CD8-positive, alpha-beta memory T cell (primary cell): ENCODE data around the gene AQR. TPM values are rescaled to one million over a fixed set of nuclear protein-coding genes. Genes with fewer than 3 reads are reported as not detected.
"Not testable (repeated sequence)": the region's sequence is repeated elsewhere in the genome, so short reads cannot be mapped to it uniquely, and the experiment has no call there.

Experiments
- CTCF ChIA-PET: fragments of 350-600 bp; sonication (Branson Sonifier 250); formaldehyde crosslinking; loops from one replicate; lab custom pipeline; 2021; ENCODE audit warnings: antibody characterized with exemption; lab: Charles Lee
- POLR2A ChIA-PET: fragments of 350-600 bp; sonication (Branson Sonifier 250); formaldehyde crosslinking; loops from one replicate; lab custom pipeline; 2021; ENCODE audit warnings: antibody characterized with exemption; lab: Charles Lee
- DNase-seq, 5 donors: peaks; one replicate each; pipeline versions ENCODE4 v3.0.0 to v3.0.0-alpha.2; 2020 to 2022; ENCODE audit warnings: mixed read lengths in 1 of 5
- H3K27ac ChIP-seq: one replicate; pipeline ENCODE4 v1.7.0; 2013; ENCODE audit warnings: low read depth, mild to moderate bottlenecking, low read length, moderate library complexity
- H3K27me3 ChIP-seq: 2 replicates; pipeline ENCODE4 v1.7.0; 2013; ENCODE audit warnings: low read length, mild to moderate bottlenecking; ENCODE audit not compliant: insufficient read depth, poor library complexity, severe bottlenecking
- H3K36me3 ChIP-seq: 2 replicates; pipeline ENCODE4 v1.7.0; 2013; ENCODE audit warnings: mild to moderate bottlenecking, low read length, moderate library complexity; ENCODE audit not compliant: insufficient read depth
- H3K4me1 ChIP-seq: 2 replicates; pipeline ENCODE4 v1.7.0; 2013; ENCODE audit warnings: mild to moderate bottlenecking, low read length, moderate library complexity; ENCODE audit not compliant: insufficient read depth
- H3K4me3 ChIP-seq: 2 replicates; pipeline ENCODE4 v1.7.0; 2013; ENCODE audit warnings: mild to moderate bottlenecking, low read length
- H3K9me3 ChIP-seq: 2 replicates; pipeline ENCODE4 v1.7.0; 2013; ENCODE audit warnings: mild to moderate bottlenecking, low read length
- H3K27ac Mint-ChIP-seq, 8 donors: one replicate each; pipeline ENCODE4 v1.8.0; 2020 to 2021; ENCODE audit warnings: mixed read lengths in 8 of 8, mild to moderate bottlenecking in 6 of 8, inconsistent platforms in 3 of 8, moderate library complexity in 3 of 8
- H3K27me3 Mint-ChIP-seq, 2 donors: one replicate each; pipeline ENCODE4 v1.8.0; 2020 to 2021; ENCODE audit warnings: mixed read lengths in 2 of 2, mild to moderate bottlenecking in 1 of 2, moderate library complexity in 1 of 2
- H3K36me3 Mint-ChIP-seq, 3 donors: one replicate each; pipeline ENCODE4 v1.8.0; 2020 to 2021; ENCODE audit warnings: mixed read lengths in 3 of 3, inconsistent platforms in 1 of 3, mild to moderate bottlenecking in 1 of 3
- H3K4me1 Mint-ChIP-seq, 3 donors: one replicate each; pipeline ENCODE4 v1.8.0; 2020 to 2021; ENCODE audit warnings: mixed read lengths in 3 of 3, inconsistent platforms in 1 of 3, mild to moderate bottlenecking in 1 of 3
- H3K4me3 Mint-ChIP-seq, 7 donors: one replicate each; pipeline ENCODE4 v1.8.0; 2020 to 2021; ENCODE audit warnings: mixed read lengths in 7 of 7, mild to moderate bottlenecking in 6 of 7, moderate library complexity in 4 of 7, inconsistent platforms in 2 of 7
- H3K9me3 Mint-ChIP-seq, 5 donors: one replicate each; pipeline ENCODE4 v1.8.0; 2020 to 2022; ENCODE audit warnings: mixed read lengths in 5 of 5, mild to moderate bottlenecking in 3 of 5, moderate library complexity in 2 of 5, inconsistent platforms in 1 of 5
- polyA plus RNA-seq: library from polyadenylated mRNA; unstranded; fragments of 300-500 nt; fragmentation: Illumina TruSeq; gene quantifications from one replicate; pipeline ENCODE4 v1.2.3, GENCODE V29; 2021
- total RNA-seq, 2 experiments: library from RNA; stranded (reverse); gene quantifications; one replicate each; pipeline ENCODE4 v1.2.3, GENCODE V29; 2021

AQR gene
- total and polyA plus RNA-seq, 3 experiments from 2014 or later, result 14.8 to 46.0 (median 41.7) TPM

DNA sequence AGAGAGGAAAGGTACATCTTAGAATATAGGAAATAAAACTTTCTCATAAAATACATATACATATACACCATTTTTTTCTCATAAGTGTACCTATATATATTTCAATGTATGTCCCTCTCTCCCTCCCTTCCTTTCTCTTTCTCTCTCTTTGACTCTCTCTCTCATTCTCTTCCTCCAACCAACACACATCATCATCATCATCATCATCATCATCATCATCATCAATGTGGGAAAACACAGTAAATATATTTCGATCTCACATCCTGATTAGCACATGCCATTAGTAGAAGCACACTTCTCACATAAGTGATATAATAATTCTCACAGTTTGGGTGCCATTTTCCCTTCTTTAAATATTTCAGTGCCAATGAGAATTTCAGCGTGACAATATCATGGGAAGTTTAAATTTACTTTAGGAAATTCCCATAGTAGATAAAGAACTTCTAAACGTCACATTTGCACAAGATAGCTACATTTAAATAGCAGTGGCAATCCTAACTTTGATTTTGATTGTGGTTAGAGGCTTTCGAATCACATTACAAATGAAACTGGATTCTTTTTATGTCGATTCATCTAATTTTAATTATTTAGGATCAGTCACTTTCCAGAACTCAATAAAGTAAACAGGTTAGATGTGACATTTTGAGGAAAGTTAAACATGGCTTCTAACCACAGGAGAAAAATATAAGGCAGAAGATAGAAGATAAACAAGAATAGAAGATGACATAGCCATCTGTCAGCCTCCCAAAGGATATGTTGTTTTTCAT, 141.2 kb downstream of the AQR start:
- H3K27me3 Mint-ChIP-seq, result peaks cover 9 to 27% of the 10 kb centered on the region in 2 donors
- Histone ChIP-seq H3K36me3 (no peaks in the 10 kb centered on the region), H3K4me1 (no peaks in the 10 kb centered on the region), H3K9me3 (no peaks in the 10 kb centered on the region), H3K27me3 (no peaks in the 10 kb centered on the region), H3K4me3 (no peak overlapping the region), H3K27ac (no peak overlapping the region)
- DNase-seq, result no peak
- H3K4me3 Mint-ChIP-seq, result no peak overlapping the region
- H3K36me3 Mint-ChIP-seq, result peaks cover 0 to 4% (median 0%) of the 10 kb centered on the region in 3 donors
- H3K27ac Mint-ChIP-seq, result no peak overlapping the region
- POLR2A ChIA-PET, result no interaction called here
- H3K4me1 Mint-ChIP-seq, result no peaks in the 10 kb centered on the region
- H3K9me3 Mint-ChIP-seq, result peaks cover 0 to 4% (median 3%) of the 10 kb centered on the region in 5 donors
- CTCF ChIA-PET, result no interaction called here

DNA sequence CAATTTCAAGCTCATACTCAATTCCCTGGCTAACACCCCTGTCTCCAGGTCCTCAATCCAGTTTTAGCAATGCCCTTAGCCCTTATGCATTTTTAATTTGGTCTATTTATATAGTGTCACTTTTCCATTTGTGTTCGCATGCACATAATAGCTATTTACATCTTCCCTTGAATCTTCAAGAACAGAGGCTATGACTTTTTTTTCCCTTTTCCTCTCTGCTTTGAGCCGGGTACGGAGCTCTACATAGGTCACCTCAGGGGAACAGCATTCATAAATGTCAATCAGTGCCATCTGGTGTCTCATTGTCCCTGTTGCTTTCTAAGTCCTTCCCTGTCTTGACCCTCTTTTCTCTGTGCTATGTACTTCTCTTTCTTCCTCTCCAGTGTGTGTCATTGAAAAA, 147.7 kb downstream of the AQR start:
- no peaks in the 10 kb centered on the region for H3K27me3 ChIP-seq
- CTCF ChIA-PET, result no interaction called here
- no peak overlapping the region for H3K27ac ChIP-seq
- no peak overlapping the region for H3K27ac Mint-ChIP-seq
- H3K4me3 Mint-ChIP-seq, result no peak overlapping the region
- no peaks in the 10 kb centered on the region for H3K36me3 ChIP-seq
- no peaks in the 10 kb centered on the region for H3K9me3 ChIP-seq
- peaks cover 7 to 47% of the 10 kb centered on the region in 2 donors for H3K27me3 Mint-ChIP-seq
- no peaks in the 10 kb centered on the region for H3K4me1 Mint-ChIP-seq
- H3K4me1 ChIP-seq, result no peaks in the 10 kb centered on the region
- DNase-seq, result no peak
- no peak overlapping the region for H3K4me3 ChIP-seq
- peaks cover 0 to 2% (median 0%) of the 10 kb centered on the region in 5 donors for H3K9me3 Mint-ChIP-seq
- no peaks in the 10 kb centered on the region for H3K36me3 Mint-ChIP-seq
- POLR2A ChIA-PET, result no interaction called here

DNA sequence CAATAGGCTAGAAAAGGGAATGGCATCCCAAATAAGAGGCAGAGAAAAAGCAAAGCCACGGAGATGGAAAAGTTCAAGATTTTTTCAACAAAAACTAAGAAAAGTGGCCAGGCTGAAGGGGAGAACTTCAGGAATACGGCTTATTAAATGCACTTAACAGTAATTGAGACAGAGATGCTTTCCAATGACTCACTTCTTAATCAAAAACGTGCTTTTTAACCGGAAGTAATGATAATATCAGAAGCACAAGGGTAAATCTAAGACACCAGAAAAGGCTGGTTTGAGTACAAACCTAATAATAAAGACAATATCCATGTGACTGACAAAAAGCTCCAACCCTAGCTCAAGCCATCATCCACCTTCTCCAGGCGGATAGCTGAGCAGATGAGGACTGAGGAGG, 149.4 kb downstream of the AQR start:
- Histone ChIP-seq H3K4me1 (no peaks in the 10 kb centered on the region), H3K27me3 (no peaks in the 10 kb centered on the region), H3K27ac (no peak overlapping the region), H3K9me3 (no peaks in the 10 kb centered on the region), H3K4me3 (no peak overlapping the region), H3K36me3 (no peaks in the 10 kb centered on the region)
- peaks cover 0 to 2% (median 0%) of the 10 kb centered on the region in 5 donors for H3K9me3 Mint-ChIP-seq
- ChIA-PET POLR2A (no interaction called here), CTCF (interaction anchor here (0.7 kb wide), 1 partner anchor 43 kb away, joined by 3 read pairs; no protein-coding TSS in a partner anchor)
- no peaks in the 10 kb centered on the region for H3K4me1 Mint-ChIP-seq
- no peak for DNase-seq
- H3K27me3 Mint-ChIP-seq, result peaks cover 5 to 41% of the 10 kb centered on the region in 2 donors
- H3K36me3 Mint-ChIP-seq, result no peaks in the 10 kb centered on the region
- no peak overlapping the region for H3K4me3 Mint-ChIP-seq
- H3K27ac Mint-ChIP-seq, result no peak overlapping the region

DNA sequence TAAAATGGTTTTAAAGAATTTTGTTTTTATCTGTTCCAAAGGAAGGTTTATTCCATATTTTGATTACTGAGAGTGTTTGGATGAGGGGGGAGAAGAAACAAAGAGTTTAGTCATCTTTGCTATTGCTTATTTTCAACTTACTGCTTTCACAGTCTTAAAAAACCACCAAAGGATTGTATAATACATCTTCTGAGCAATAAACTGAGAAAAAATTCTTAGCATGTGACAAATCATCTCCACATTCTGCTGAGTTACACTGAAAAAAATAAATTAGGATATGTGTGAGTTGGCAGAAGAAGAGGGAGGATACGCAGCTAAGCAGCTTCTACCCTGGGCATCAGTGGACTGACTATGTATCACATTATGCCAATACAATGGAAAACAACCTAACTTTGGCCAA, 151.0 kb downstream of the AQR start:
- CTCF ChIA-PET, result no interaction called here
- H3K4me1 ChIP-seq, result no peaks in the 10 kb centered on the region

DNA sequence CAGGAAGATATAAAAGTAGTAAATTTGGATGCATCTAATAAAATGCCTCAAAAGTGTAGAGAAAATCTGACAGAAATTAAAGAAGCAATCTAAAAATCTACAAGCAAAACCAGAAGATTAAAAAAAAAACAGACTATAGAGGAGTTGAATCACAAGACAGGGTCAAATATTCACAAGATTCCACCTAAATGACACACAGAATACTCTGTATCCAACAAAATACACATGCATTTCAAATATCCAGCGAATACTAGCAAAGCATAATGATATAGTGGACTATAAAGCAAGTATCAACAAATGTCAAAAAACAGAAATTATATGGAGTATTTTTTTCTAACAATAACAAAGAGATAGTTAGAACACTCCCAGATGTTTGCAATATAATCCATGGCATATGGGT, 153.7 kb downstream of the AQR start:
- Histone ChIP-seq H3K27ac (no peak overlapping the region), H3K27me3 (no peaks in the 10 kb centered on the region), H3K4me3 (no peak overlapping the region), H3K9me3 (no peaks in the 10 kb centered on the region), H3K36me3 (no peaks in the 10 kb centered on the region), H3K4me1 (no peaks in the 10 kb centered on the region)
- no peak overlapping the region for H3K4me3 Mint-ChIP-seq
- H3K27ac Mint-ChIP-seq, result no peak overlapping the region
- H3K4me1 Mint-ChIP-seq, result no peaks in the 10 kb centered on the region
- POLR2A ChIA-PET, result no interaction called here
- no peaks in the 10 kb centered on the region for H3K9me3 Mint-ChIP-seq
- CTCF ChIA-PET, result no interaction called here
- peaks cover 10 to 37% of the 10 kb centered on the region in 2 donors for H3K27me3 Mint-ChIP-seq
- no peaks in the 10 kb centered on the region for H3K36me3 Mint-ChIP-seq
- DNase-seq, result no peak

More for the DNA sequence above, 151.0 kb downstream of the AQR start:
- Histone ChIP-seq H3K27me3 (no peaks in the 10 kb centered on the region), H3K36me3 (no peaks in the 10 kb centered on the region), H3K27ac (no peak overlapping the region), H3K9me3 (no peaks in the 10 kb centered on the region), H3K4me3 (no peak overlapping the region)
- no peak for DNase-seq
- no peak overlapping the region for H3K27ac Mint-ChIP-seq
- no peaks in the 10 kb centered on the region for H3K36me3 Mint-ChIP-seq
- H3K4me3 Mint-ChIP-seq, result no peak overlapping the region
- no peaks in the 10 kb centered on the region for H3K4me1 Mint-ChIP-seq
- H3K9me3 Mint-ChIP-seq, result peaks cover 0 to 2% (median 0%) of the 10 kb centered on the region in 5 donors
- POLR2A ChIA-PET, result no interaction called here
- H3K27me3 Mint-ChIP-seq, result peaks cover 5 to 42% of the 10 kb centered on the region in 2 donors

DNA sequence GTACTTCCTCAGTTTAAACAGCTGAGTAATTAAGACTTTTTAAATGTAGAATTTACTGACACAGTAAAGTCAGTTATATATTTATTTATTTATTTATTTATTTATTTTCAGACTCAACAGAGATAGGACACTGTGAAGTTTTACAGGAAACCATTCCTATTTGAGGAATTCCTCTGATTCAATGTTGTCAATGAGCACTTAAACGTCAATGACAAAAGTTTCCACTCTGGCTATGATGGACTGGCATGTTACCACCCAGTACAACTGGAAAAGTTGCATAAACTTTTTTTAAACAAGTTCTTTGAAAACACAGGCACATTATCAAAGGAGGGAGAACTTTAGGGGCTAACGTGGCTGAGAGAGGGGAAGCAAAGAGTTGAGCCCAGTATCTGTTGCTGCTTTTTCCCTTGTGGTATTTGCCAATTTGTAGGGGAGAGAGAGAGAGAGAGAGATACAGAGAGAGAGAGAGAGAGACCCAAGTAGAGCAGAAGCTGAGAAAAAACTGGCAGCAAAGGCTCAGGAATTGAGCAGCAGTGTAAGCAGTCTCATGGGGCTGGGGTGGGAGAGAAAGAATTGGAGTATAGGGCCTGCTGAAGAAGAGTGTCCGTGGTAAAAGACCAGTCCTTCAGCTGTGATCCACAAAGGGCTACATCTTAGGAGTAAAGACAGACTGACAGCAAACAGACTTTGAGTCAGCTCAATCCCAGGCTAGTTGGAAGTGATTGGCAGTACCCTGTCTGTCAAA, 155.9 kb downstream of the AQR start:
- Mint-ChIP-seq H3K36me3 (no peaks in the 10 kb centered on the region), H3K27ac (no peak overlapping the region), H3K4me1 (no peaks in the 10 kb centered on the region), H3K27me3 (peaks cover 12 to 40% of the 10 kb centered on the region in 2 donors), H3K4me3 (no peak overlapping the region), H3K9me3 (peaks cover 0 to 3% (median 0%) of the 10 kb centered on the region in 5 donors)
- ChIA-PET POLR2A (no interaction called here), CTCF (no interaction called here)
- H3K9me3 ChIP-seq, result no peaks in the 10 kb centered on the region
- H3K4me3 ChIP-seq, result no peak overlapping the region
- no peak overlapping the region for H3K27ac ChIP-seq
- no peaks in the 10 kb centered on the region for H3K36me3 ChIP-seq
- no peak for DNase-seq
- H3K27me3 ChIP-seq, result no peaks in the 10 kb centered on the region
- H3K4me1 ChIP-seq, result no peaks in the 10 kb centered on the region

DNA sequence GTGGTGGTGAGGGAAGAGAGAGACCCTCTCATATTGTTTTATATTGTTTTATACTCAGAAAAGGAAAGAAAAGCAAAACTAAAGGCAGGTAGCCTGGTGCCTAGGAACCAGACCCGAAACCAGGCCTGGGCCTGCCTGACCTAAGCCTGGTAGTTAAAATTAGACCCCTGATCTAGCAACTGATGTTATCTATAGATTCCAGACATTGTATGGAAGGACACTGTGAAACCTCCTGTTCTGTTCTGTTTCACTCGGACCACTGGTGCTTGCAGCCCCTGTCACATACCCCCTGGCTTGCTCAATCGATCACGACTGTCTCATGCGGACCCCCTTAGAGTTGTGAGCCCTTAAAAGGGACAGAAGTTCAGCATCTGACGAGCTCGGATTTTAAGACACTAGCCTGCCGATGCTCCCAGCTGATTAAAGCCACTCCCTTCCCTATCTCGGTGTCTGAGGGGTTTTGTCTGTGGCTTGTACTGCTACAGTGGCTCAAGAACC, 156.6 kb downstream of the AQR start:
- H3K9me3 Mint-ChIP-seq, H3K27ac Mint-ChIP-seq, H3K36me3 Mint-ChIP-seq, POLR2A ChIA-PET, H3K4me3 ChIP-seq, H3K4me1 Mint-ChIP-seq, H3K27ac ChIP-seq, H3K27me3 ChIP-seq, CTCF ChIA-PET, H3K9me3 ChIP-seq, H3K4me1 ChIP-seq, H3K4me3 Mint-ChIP-seq, DNase-seq, H3K36me3 ChIP-seq: not testable (repeated sequence)
- peaks cover 12 to 40% of the 10 kb centered on the region in 2 donors for H3K27me3 Mint-ChIP-seq

DNA sequence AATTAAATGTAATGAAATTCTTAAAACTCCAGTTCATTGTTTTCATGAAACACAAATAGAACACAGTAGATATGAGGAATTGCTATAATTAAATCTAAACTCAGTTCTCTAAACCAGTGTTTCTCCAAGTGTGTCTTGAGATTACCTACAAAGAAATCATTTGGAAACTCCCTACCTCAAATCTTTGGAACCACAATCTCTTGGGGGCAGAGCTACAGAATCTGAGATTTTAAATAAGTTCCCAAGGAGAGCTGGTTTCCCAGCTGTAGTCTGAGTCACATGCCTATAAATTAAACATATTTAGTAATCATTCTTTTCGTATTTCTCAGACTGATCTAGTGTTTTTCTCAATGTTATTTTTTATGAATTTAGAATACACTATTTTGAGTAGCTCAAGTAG, 157.2 kb downstream of the AQR start:
- H3K9me3 Mint-ChIP-seq, result peaks cover 0 to 4% (median 3%) of the 10 kb centered on the region in 5 donors
- H3K27me3 Mint-ChIP-seq, result peaks cover 12 to 40% of the 10 kb centered on the region in 2 donors
- H3K4me1 Mint-ChIP-seq, result no peaks in the 10 kb centered on the region
- no peaks in the 10 kb centered on the region for H3K36me3 Mint-ChIP-seq
- no peaks in the 10 kb centered on the region for H3K27me3 ChIP-seq
- ChIA-PET POLR2A (no interaction called here), CTCF (no interaction called here)
- H3K4me1 ChIP-seq, result no peaks in the 10 kb centered on the region
- H3K36me3 ChIP-seq, result no peaks in the 10 kb centered on the region
- H3K4me3 Mint-ChIP-seq, result no peak overlapping the region
- H3K4me3 ChIP-seq, result no peak overlapping the region
- DNase-seq, result no peak
- H3K9me3 ChIP-seq, result no peaks in the 10 kb centered on the region
- H3K27ac ChIP-seq, result no peak overlapping the region
- no peak overlapping the region for H3K27ac Mint-ChIP-seq
